WTC11 (cell line): Measurements from ENCODE around the gene NID2. TPM values are rescaled to one million over a fixed set of nuclear protein-coding genes. Genes with fewer than 3 reads are reported as not detected.

ENCODE experiments used
- ATAC-seq: fragments of 200-7000 bp; cut with Tn5 transposase; 2 replicates; pipeline ENCODE4 v1.10.0; 2021; ENCODE audit warnings: mild to moderate bottlenecking, moderate library complexity
- CTCF ChIA-PET: fragments of 300-600 bp; sonication (Branson Sonifier 250); formaldehyde crosslinking; loops from one replicate; lab custom pipeline; 2021; ENCODE audit warnings: antibody characterized with exemption; lab: Charles Lee
- POLR2A ChIA-PET: fragments of 350-600 bp; sonication (Branson Sonifier 250); formaldehyde crosslinking; loops from one replicate; lab custom pipeline; 2021; ENCODE audit warnings: antibody characterized with exemption; lab: Charles Lee
- DNase-seq: peaks from one replicate; pipeline ENCODE4 v3.0.0; 2021; ENCODE audit warnings: low spot score
- H3K27ac Mint-ChIP-seq: 2 replicates; pipeline ENCODE4 v1.8.0; 2021; ENCODE audit warnings: mixed read lengths
- H3K27me3 Mint-ChIP-seq: 2 replicates; pipeline ENCODE4 v1.8.0; 2021; ENCODE audit warnings: low read depth, mild to moderate bottlenecking, moderate library complexity, mixed read lengths
- H3K36me3 Mint-ChIP-seq: 2 replicates; pipeline ENCODE4 v1.8.0; 2021; ENCODE audit warnings: mixed read lengths
- H3K4me1 Mint-ChIP-seq: 2 replicates; pipeline ENCODE4 v1.8.0; 2022; ENCODE audit warnings: mixed read lengths
- H3K4me3 Mint-ChIP-seq: 2 replicates; pipeline ENCODE4 v1.8.0; 2021; ENCODE audit warnings: mild to moderate bottlenecking, moderate library complexity, mixed read lengths
- H3K9me3 Mint-ChIP-seq: 2 replicates; pipeline ENCODE4 v1.8.0; 2021; ENCODE audit warnings: mixed read lengths
- E2F1 ChIP-seq: sonication (generic); formaldehyde crosslinking; IDR thresholded peaks from 2 replicates; pipeline ENCODE4 v1.8.0; 2022; ENCODE audit warnings: mild to moderate bottlenecking, missing genetic modification reagents
- GRHL2 ChIP-seq: fragments of 250-450 bp; sonication (Bioruptor Pico); IDR thresholded peaks from 2 replicates; pipeline ENCODE4 v1.8.0; 2022; ENCODE audit warnings: mild to moderate bottlenecking, moderate library complexity; ENCODE audit not compliant: insufficient replicate concordance, severe bottlenecking
- GTF2I ChIP-seq: fragments of 250-450 bp; sonication (Bioruptor Pico); conservative IDR thresholded peaks from 2 replicates; pipeline ENCODE4 v1.4.0; 2021; ENCODE audit warnings: mild to moderate bottlenecking
- IRF2 ChIP-seq: sonication (generic); formaldehyde crosslinking; IDR thresholded peaks from 2 replicates; pipeline ENCODE4 v1.8.0; 2022; ENCODE audit warnings: low read depth, missing genetic modification reagents, borderline replicate concordance
- NFE2L1 ChIP-seq: sonication (generic); formaldehyde crosslinking; IDR thresholded peaks from 2 replicates; pipeline ENCODE4 v1.8.1; 2023; ENCODE audit warnings: missing genetic modification reagents
- NR2C2 ChIP-seq: sonication (generic); formaldehyde crosslinking; IDR thresholded peaks from 2 replicates; pipeline ENCODE4 v1.8.0; 2022; ENCODE audit warnings: mild to moderate bottlenecking, missing genetic modification reagents
- TCF7 ChIP-seq: sonication (generic); formaldehyde crosslinking; IDR thresholded peaks from 2 replicates; pipeline ENCODE4 v1.8.0; 2022; ENCODE audit warnings: mild to moderate bottlenecking, low read depth, missing genetic modification reagents, moderate library complexity
- TEAD1 ChIP-seq: sonication (generic); formaldehyde crosslinking; IDR thresholded peaks from 2 replicates; pipeline ENCODE4 v1.8.0; 2022; ENCODE audit warnings: mild to moderate bottlenecking, missing genetic modification reagents
- USF1 ChIP-seq: sonication (generic); formaldehyde crosslinking; IDR thresholded peaks from 2 replicates; pipeline ENCODE4 v1.8.0; 2022; ENCODE audit warnings: mild to moderate bottlenecking, missing genetic modification reagents
- ZNF232 ChIP-seq: sonication (generic); formaldehyde crosslinking; IDR thresholded peaks from 2 replicates; pipeline ENCODE4 v1.8.0; 2022; ENCODE audit warnings: mild to moderate bottlenecking, missing genetic modification reagents
- ZNF396 ChIP-seq: fragments of 250-450 bp; sonication (Bioruptor Pico); IDR thresholded peaks from 2 replicates; pipeline ENCODE4 v1.8.0; 2021; ENCODE audit warnings: mild to moderate bottlenecking, moderate library complexity, borderline replicate concordance
- ZNF416 ChIP-seq: fragments of 250-450 bp; sonication (Bioruptor Pico); IDR thresholded peaks from 2 replicates; pipeline ENCODE4 v1.9.0; 2021; ENCODE audit warnings: mild to moderate bottlenecking, inconsistent platforms
- ZNF423 ChIP-seq: fragments of 250-450 bp; sonication (Bioruptor Pico); IDR thresholded peaks from 2 replicates; pipeline ENCODE4 v2.1.2; 2022; ENCODE audit warnings: mild to moderate bottlenecking, moderate library complexity
- ZNF671 ChIP-seq: fragments of 250-450 bp; sonication (Bioruptor Pico); IDR thresholded peaks from 2 replicates; pipeline ENCODE4 v1.8.0; 2021; ENCODE audit warnings: mild to moderate bottlenecking
- total RNA-seq: library from RNA; stranded (reverse); gene quantifications from 3 replicates; pipeline ENCODE4 v1.2.3, GENCODE V29; 2021
- TF ChIP-seq, protein P1 (sequence below): fragments of 250-450 bp; sonication (Bioruptor Pico); IDR thresholded peaks from 2 replicates; pipeline ENCODE4 v1.9.0; 2021; ENCODE audit warnings: mild to moderate bottlenecking, borderline replicate concordance
- TF ChIP-seq, protein P2 (sequence below): sonication (generic); formaldehyde crosslinking; IDR thresholded peaks from 2 replicates; pipeline ENCODE4 v1.8.1; 2022; ENCODE audit warnings: low read depth, mild to moderate bottlenecking, moderate library complexity, missing genetic modification reagents, borderline replicate concordance
- TF ChIP-seq, protein P3 (sequence below): sonication (generic); formaldehyde crosslinking; IDR thresholded peaks from 2 replicates; pipeline ENCODE4 v1.8.1; 2022; ENCODE audit warnings: low read depth, missing genetic modification reagents, borderline replicate concordance
- TF ChIP-seq, protein P4 (sequence below): sonication (generic); formaldehyde crosslinking; IDR thresholded peaks from 2 replicates; pipeline ENCODE4 v1.8.0; 2022; ENCODE audit warnings: mild to moderate bottlenecking, missing genetic modification reagents
- TF ChIP-seq, protein P5 (sequence below): sonication (generic); formaldehyde crosslinking; IDR thresholded peaks from 2 replicates; pipeline ENCODE4 v1.8.1; 2023; ENCODE audit warnings: mild to moderate bottlenecking, moderate library complexity, missing genetic modification reagents

Gene NID2
- total RNA-seq, 1 experiment from 2014 or later, result 5.4 TPM

DNA sequence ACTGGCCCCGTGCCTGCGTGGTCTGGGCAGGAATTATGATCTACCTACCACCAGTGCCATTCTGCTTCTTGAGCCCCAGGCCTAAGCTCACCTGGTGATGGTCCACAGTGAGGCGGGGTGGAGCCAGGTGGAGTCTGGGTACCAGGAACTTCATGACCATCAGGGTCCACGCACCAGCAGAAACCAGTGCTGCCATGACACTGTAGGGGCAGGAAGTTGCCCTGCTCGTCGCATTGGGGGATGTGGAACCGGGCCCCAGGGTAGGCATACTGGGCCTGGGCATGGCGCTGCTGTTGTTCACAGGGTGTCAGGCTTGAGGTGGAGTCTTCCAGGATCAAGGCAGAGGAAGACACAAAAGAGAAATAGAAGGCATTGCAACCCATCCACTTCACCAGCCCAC lies 49.9 kb downstream of the NID2 start:
- no peaks in the 10 kb centered on the region; the same call in 1 of the 2 replicates for H3K27me3 Mint-ChIP-seq
- peaks cover 5% of the 10 kb centered on the region for H3K9me3 Mint-ChIP-seq
- ATAC-seq (no peak), DNase-seq (no peak)
- ChIA-PET POLR2A (no interaction called here), CTCF (no interaction called here)
- no peak overlapping the region for H3K4me3 Mint-ChIP-seq
- no peaks in the 10 kb centered on the region for H3K36me3 Mint-ChIP-seq
- no peak overlapping the region for H3K27ac Mint-ChIP-seq
- peaks cover 37% of the 10 kb centered on the region for H3K4me1 Mint-ChIP-seq
- TF ChIP-seq E2F1 (CRISPR knock-in tag), result no peak
- TF ChIP-seq USF1 (CRISPR knock-in tag), result no peak
- TF ChIP-seq ZNF671 (CRISPR knock-in tag), result no peak
- no peak for TF ChIP-seq ZNF232 (CRISPR knock-in tag)
- TF ChIP-seq, protein P1, sequence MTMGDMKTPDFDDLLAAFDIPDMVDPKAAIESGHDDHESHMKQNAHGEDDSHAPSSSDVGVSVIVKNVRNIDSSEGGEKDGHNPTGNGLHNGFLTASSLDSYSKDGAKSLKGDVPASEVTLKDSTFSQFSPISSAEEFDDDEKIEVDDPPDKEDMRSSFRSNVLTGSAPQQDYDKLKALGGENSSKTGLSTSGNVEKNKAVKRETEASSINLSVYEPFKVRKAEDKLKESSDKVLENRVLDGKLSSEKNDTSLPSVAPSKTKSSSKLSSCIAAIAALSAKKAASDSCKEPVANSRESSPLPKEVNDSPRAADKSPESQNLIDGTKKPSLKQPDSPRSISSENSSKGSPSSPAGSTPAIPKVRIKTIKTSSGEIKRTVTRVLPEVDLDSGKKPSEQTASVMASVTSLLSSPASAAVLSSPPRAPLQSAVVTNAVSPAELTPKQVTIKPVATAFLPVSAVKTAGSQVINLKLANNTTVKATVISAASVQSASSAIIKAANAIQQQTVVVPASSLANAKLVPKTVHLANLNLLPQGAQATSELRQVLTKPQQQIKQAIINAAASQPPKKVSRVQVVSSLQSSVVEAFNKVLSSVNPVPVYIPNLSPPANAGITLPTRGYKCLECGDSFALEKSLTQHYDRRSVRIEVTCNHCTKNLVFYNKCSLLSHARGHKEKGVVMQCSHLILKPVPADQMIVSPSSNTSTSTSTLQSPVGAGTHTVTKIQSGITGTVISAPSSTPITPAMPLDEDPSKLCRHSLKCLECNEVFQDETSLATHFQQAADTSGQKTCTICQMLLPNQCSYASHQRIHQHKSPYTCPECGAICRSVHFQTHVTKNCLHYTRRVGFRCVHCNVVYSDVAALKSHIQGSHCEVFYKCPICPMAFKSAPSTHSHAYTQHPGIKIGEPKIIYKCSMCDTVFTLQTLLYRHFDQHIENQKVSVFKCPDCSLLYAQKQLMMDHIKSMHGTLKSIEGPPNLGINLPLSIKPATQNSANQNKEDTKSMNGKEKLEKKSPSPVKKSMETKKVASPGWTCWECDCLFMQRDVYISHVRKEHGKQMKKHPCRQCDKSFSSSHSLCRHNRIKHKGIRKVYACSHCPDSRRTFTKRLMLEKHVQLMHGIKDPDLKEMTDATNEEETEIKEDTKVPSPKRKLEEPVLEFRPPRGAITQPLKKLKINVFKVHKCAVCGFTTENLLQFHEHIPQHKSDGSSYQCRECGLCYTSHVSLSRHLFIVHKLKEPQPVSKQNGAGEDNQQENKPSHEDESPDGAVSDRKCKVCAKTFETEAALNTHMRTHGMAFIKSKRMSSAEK, result no peak
- TF ChIP-seq ZNF416, result no peak
- TF ChIP-seq, protein P2, sequence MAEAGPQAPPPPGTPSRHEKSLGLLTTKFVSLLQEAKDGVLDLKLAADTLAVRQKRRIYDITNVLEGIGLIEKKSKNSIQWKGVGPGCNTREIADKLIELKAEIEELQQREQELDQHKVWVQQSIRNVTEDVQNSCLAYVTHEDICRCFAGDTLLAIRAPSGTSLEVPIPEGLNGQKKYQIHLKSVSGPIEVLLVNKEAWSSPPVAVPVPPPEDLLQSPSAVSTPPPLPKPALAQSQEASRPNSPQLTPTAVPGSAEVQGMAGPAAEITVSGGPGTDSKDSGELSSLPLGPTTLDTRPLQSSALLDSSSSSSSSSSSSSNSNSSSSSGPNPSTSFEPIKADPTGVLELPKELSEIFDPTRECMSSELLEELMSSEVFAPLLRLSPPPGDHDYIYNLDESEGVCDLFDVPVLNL, result no peak
- TF ChIP-seq, protein P3, sequence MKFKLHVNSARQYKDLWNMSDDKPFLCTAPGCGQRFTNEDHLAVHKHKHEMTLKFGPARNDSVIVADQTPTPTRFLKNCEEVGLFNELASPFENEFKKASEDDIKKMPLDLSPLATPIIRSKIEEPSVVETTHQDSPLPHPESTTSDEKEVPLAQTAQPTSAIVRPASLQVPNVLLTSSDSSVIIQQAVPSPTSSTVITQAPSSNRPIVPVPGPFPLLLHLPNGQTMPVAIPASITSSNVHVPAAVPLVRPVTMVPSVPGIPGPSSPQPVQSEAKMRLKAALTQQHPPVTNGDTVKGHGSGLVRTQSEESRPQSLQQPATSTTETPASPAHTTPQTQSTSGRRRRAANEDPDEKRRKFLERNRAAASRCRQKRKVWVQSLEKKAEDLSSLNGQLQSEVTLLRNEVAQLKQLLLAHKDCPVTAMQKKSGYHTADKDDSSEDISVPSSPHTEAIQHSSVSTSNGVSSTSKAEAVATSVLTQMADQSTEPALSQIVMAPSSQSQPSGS (CRISPR knock-in tag), result no peak

DNA sequence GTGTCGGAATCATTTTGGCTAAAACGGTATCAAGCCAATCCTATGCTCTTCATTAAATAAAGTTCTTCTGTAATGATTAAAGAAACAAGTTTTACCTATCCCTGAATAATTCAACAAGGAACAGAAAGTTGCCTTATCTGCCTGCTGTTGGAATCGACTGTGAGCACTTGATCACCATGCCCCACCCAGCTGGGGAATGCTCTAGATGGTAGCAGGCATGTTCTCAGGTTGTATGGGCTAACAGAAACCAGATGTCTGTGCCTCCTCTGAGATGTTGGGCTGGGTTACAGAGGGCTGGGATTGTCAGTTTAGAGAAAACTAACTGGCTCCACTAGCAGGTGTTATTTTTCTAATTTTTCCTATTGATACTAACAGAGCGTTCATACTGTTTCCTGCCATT lies 50.6 kb downstream of the NID2 start:
- Mint-ChIP-seq H3K9me3 (peaks cover 5% of the 10 kb centered on the region), H3K4me1 (peaks cover 44% of the 10 kb centered on the region)
- POLR2A ChIA-PET, result no interaction called here

More for the DNA sequence above, 50.6 kb downstream of the NID2 start:
- no peaks in the 10 kb centered on the region for H3K36me3 Mint-ChIP-seq
- CTCF ChIA-PET, result no interaction called here
- ATAC-seq (no peak), DNase-seq (no peak)
- H3K27ac Mint-ChIP-seq, result no peak overlapping the region
- no peaks in the 10 kb centered on the region; the same call in 1 of the 2 replicates for H3K27me3 Mint-ChIP-seq
- TF ChIP-seq ZNF671 (CRISPR knock-in tag), result no peak
- TF ChIP-seq, protein P4, sequence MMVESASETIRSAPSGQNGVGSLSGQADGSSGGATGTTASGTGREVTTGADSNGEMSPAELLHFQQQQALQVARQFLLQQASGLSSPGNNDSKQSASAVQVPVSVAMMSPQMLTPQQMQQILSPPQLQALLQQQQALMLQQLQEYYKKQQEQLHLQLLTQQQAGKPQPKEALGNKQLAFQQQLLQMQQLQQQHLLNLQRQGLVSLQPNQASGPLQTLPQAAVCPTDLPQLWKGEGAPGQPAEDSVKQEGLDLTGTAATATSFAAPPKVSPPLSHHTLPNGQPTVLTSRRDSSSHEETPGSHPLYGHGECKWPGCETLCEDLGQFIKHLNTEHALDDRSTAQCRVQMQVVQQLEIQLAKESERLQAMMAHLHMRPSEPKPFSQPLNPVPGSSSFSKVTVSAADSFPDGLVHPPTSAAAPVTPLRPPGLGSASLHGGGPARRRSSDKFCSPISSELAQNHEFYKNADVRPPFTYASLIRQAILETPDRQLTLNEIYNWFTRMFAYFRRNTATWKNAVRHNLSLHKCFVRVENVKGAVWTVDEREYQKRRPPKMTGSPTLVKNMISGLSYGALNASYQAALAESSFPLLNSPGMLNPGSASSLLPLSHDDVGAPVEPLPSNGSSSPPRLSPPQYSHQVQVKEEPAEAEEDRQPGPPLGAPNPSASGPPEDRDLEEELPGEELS (CRISPR knock-in tag), result no peak
- TF ChIP-seq GRHL2 (CRISPR knock-in tag), result no peak
- TF ChIP-seq ZNF396 (CRISPR knock-in tag), result no peak
- TF ChIP-seq IRF2 (CRISPR knock-in tag), result no peak
- no peak for TF ChIP-seq ZNF423 (CRISPR knock-in tag)
- no peak for TF ChIP-seq NR2C2 (CRISPR knock-in tag)
- TF ChIP-seq GTF2I (CRISPR knock-in tag), result no peak
- no peak for TF ChIP-seq TEAD1 (CRISPR knock-in tag)
- TF ChIP-seq, protein P5, sequence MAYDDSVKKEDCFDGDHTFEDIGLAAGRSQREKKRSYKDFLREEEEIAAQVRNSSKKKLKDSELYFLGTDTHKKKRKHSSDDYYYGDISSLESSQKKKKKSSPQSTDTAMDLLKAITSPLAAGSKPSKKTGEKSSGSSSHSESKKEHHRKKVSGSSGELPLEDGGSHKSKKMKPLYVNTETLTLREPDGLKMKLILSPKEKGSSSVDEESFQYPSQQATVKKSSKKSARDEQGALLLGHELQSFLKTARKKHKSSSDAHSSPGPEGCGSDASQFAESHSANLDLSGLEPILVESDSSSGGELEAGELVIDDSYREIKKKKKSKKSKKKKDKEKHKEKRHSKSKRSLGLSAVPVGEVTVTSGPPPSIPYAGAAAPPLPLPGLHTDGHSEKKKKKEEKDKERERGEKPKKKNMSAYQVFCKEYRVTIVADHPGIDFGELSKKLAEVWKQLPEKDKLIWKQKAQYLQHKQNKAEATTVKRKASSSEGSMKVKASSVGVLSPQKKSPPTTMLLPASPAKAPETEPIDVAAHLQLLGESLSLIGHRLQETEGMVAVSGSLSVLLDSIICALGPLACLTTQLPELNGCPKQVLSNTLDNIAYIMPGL (CRISPR knock-in tag), result no peak
- no peak for TF ChIP-seq NFE2L1 (CRISPR knock-in tag)
- no peak for TF ChIP-seq TCF7 (CRISPR knock-in tag)
- no peak overlapping the region for H3K4me3 Mint-ChIP-seq
